Neutrophil (primary cell): ENCODE results near the gene DDX51.

ENCODE experiments used
- H3K27ac ChIP-seq: fragments of 200-600 bp; sonication (generic); 2 replicates; pipeline ENCODE4 v1.5.1; 2016; ENCODE audit warnings: mild to moderate bottlenecking, moderate library complexity
- H3K27me3 ChIP-seq: fragments of 200-600 bp; sonication (generic); 2 replicates; pipeline ENCODE4 v1.6.0; 2016; ENCODE audit warnings: mild to moderate bottlenecking
- H3K36me3 ChIP-seq: fragments of 200-600 bp; sonication (generic); 2 replicates; pipeline ENCODE4 v1.5.1; 2017
- H3K4me1 ChIP-seq, 2 experiments: fragments of 200-600 bp in 1 of 2; sonication (generic) in 1 of 2; 1 replicate in 1 of 2; 2 replicates in 1 of 2; pipeline versions ENCODE4 v1.5.1 to v1.6.1; 2013 to 2016; ENCODE audit warnings: low read depth in 1 of 2, low read length in 1 of 2, mild to moderate bottlenecking in 1 of 2, moderate library complexity in 1 of 2; ENCODE audit not compliant: control insufficient read depth in 1 of 2, insufficient read depth in 1 of 2
- H3K4me3 ChIP-seq, 2 experiments: fragments of 200-600 bp in 1 of 2; sonication (generic) in 1 of 2; 1 replicate in 1 of 2; 2 replicates in 1 of 2; pipeline ENCODE4 v1.5.1; 2013 to 2016; ENCODE audit warnings: low read depth in 1 of 2, low read length in 1 of 2, mild to moderate bottlenecking in 1 of 2, moderate library complexity in 1 of 2
- H3K9me3 ChIP-seq: fragments of 200-600 bp; sonication (generic); 2 replicates; pipeline ENCODE4 v1.5.1; 2016
- CTCF ChIP-seq: fragments of 200-600 bp; sonication (generic); IDR thresholded peaks from 2 replicates; pipeline ENCODE4 v1.5.1; 2016; ENCODE audit warnings: antibody characterized with exemption

Gene DDX51

DNA sequence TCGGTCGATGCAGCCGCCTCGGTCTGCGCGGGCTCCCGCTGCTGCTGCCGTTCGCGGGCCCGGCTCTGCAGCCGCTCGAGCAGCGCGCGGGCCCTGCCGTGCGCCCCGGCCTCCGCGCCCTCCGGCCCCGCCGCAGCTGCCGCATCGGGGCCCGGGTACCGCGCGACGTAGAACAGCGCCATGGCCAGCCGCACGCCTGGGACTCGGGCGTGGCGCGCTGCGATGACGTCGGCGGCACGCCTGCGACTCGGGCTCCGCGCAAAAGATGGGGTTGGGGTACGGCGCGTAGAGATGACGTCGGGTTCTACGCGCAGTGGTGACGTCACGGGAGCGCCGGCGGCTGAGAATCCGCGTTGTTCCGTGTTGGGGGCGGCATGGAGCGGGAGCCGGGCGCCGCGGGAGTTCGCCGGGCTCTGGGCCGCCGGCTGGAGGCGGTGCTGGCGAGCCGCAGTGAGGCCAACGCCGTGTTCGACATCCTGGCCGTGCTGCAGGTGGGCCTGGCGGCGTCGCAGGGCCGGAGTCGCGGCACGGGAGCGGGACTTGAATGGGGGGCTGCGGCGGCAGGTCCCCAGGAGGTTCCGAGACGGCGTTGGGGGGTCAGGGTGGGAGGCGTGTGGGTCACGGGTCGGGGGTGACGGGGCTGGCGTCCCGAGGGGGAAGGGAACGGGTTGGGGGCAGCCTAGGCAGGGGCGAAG lies at the start of gene DDX51, which contains the start of gene NOC4L:
DDX51 (minus strand) TSS at position 205 of the 695 bp plus-strand sequence; CDS start at position 182, 23 bp downstream.
NOC4L (plus strand) TSS at position 343 of the 695 bp plus-strand sequence; CDS start at position 375, 32 bp downstream.
- H3K4me1 ChIP-seq, result peaks cover 18 to 20% of the 10 kb centered on the region in 2 experiments
- H3K27me3 ChIP-seq, result peaks cover 9% of the 10 kb centered on the region
- H3K4me3 ChIP-seq, result peak within 1 kb of the TSS; percentile 81 to 94
- peak within 1 kb of the TSS; percentile 69 for H3K27ac ChIP-seq
- peak; percentile 35 for TF ChIP-seq CTCF
- H3K36me3 ChIP-seq, result peaks cover 35% of the 10 kb centered on the region
- H3K9me3 ChIP-seq, result no peaks in the 10 kb centered on the region

GRCh38 chr12:132191715-132192553 lies 47.8 kb upstream of the DDX51 start:
- Histone ChIP-seq H3K9me3 (peaks cover 15% of the 10 kb centered on the region), H3K27ac (no peak overlapping the region), H3K4me3 (no peak overlapping the region), H3K4me1 (peaks cover 15 to 19% of the 10 kb centered on the region in 2 experiments), H3K36me3 (no peaks in the 10 kb centered on the region), H3K27me3 (peaks cover 57% of the 10 kb centered on the region)
- TF ChIP-seq CTCF, result no peak

DNA sequence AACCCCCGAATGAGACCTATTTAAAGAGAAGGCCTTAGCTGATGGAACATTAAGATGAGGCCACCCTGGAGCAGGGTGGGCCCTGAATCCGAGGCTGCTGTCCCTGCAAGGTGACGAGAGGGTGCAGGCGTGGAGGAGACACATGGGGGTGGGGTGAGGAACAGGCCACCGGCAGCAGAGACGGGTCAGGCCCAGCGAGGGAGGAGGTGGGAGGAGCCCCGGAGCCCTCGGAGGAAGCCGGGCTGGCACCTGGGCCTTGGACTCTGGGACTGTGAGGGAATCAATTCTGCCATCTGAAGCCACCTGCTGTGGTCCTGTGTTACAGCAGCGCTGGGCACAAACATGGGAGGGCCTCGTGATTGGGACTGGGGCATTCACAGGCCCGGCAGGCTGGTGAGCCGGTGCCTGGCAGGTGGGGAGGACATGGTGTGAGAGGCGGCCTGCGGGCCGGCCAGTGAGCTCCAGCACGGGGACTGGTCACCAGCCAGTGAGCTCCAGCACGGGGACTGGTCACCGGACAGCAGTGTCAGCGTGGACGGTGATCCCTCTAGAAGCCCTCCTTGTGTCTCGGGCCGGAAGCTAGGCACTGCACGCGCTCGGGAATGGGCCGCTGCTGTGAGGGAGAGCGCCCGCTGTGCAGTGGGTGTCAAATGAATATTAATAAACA lies 46.8 kb upstream of the DDX51 start:
- Histone ChIP-seq H3K27ac (no peak overlapping the region), H3K9me3 (peaks cover 15% of the 10 kb centered on the region), H3K4me3 (no peak overlapping the region), H3K4me1 (peaks cover 21 to 28% of the 10 kb centered on the region in 2 experiments), H3K27me3 (peaks cover 67% of the 10 kb centered on the region), H3K36me3 (no peaks in the 10 kb centered on the region)
- no peak for TF ChIP-seq CTCF

- Histone ChIP-seq H3K36me3 (no peaks in the 10 kb centered on the region), H3K27me3 (peaks cover 75% of the 10 kb centered on the region), H3K4me3 (peak overlapping the region; percentile 68 to 78), H3K27ac (peak overlapping the region; percentile 82), H3K9me3 (peaks cover 15% of the 10 kb centered on the region), H3K4me1 (peaks cover 21 to 28% of the 10 kb centered on the region in 2 experiments)
- no peak for TF ChIP-seq CTCF
Observed at GRCh38 chr12:132190012-132190755, 46.1 kb upstream of the DDX51 start.
